ENCODE measurements around the gene SCAMP3.
"Not testable (repeated sequence)": the region's sequence is repeated elsewhere in the genome, so short reads cannot be mapped to it uniquely, and the experiment has no call there.

Gene SCAMP3

GRCh38 chr1:155226910-155227260 lies 35.3 kb downstream of the SCAMP3 start:
- DNase-seq = peak; percentile 73

DNA sequence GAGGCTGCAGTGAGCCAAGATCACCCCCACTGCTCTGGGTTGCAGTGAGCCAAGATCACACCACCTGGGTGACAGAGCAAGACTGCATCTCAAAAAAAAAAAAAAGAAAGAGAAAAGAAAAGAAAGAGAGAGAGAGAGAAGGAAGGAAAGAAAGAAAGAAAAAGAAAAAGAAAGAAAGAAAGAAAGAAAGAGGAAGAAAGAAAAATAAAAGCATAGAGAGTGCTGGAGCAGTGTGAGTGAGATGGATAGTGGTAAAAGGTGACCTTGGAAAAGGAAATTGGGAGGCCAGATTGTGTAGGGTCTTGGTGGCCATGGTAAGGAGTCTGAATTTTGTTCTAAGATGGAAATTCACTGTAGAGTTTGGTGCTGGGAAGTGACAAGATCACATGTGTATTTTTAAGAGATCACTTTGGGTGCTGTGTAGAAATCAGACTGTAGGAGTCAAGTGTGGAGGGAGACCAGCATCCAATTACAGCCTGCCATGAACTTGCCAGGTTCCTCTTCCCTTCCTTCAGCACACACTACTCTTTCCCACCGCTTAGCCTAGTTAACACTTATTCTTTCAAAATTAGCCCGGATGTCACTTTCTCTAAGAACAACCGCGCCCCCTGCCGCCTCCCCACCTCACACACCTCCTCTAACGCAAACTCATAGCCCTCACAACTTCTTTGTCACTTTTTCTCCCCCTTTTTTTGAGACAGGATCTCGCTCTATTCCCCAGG lies 35.8 kb downstream of the SCAMP3 start:
- DNase-seq = peak; percentile 86

GRCh38 chr1:155225404-155225759 lies 36.8 kb downstream of the SCAMP3 start:
- not testable (repeated sequence) for DNase-seq

DNA sequence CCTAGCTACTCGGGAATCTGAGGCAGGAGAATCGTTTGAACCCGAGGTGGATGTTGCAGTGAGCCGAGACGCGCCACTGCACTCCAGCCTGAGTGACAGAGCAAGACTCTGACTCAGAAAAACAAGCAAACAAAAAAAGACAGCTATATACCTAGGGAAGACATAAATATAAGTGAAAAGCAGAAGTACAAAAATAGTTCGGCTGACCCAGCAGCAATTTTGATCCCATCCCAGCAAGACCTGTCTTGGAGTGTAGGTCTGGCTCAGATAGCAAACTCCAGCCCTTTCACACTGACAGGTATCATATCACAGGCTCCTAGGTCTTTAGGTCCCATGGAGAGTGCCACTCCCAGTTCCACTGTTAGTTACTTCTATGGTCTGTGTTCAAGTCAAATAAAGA lies 39.1 kb downstream of the SCAMP3 start:
- DNase-seq = no peak

GRCh38 chr1:155220211-155220965 lies 41.8 kb downstream of the SCAMP3 start:
- not testable (repeated sequence) for DNase-seq

GRCh38 chr1:155219592-155220031 lies 42.5 kb downstream of the SCAMP3 start:
- DNase-seq = peak; percentile 50

GRCh38 chr1:155218854-155219591 lies 43.1 kb downstream of the SCAMP3 start:
- peak; percentile 63 for DNase-seq

GRCh38 chr1:155214702-155215101 lies 47.5 kb downstream of the SCAMP3 start:
- not testable (repeated sequence) for DNase-seq

DNA sequence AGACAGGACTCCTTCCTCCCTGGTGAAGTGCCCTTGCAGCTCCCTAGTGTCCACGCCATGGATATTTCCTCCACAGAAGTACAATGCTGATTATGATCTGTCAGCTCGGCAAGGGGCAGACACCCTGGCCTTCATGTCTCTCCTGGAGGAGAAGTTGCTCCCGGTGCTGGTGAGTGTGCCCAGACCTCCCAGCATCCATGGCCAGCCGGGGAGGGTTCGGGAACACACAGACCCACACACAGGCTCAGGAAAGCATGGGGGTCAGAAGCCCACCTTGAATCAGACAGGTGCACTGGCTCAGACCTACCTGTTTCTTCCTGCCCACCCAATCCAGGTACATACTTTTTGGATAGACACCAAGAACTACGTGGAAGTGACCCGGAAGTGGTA lies 50.1 kb downstream of the SCAMP3 start:
- not testable (repeated sequence) for DNase-seq

DNA sequence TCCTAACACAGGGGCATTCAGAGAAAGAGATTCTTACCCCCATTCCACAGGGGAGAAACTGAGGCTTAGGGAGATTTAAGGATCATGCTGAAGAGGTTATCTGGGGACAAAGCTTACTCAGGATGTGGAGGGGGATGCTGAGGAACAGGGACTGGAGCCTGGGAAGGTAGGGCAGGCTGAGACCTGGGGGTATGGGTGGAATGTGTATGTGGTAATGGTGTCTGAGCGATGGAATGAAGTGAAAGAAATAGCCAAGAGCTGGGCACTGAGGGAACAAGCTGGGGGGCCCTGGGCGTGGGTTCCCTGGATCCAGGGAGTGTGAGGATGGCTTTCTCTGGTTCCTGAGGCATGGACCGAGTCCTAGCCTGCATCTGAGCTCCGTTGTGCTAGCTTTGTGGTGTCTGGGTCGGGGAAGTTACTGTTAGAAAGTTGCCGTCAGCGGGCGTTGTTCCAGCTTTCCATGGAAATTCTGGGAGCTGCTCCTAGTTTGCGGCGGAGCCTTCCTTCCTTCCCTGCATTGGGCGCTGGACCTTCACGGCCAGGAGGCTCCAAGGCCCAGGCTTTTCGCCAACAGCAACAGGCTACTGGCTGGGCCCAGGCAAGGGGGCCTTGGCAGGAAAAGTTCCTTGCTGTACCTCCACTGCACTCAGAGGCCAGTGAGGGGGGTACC lies 50.6 kb downstream of the SCAMP3 start:
- not testable (repeated sequence) for DNase-seq

DNA sequence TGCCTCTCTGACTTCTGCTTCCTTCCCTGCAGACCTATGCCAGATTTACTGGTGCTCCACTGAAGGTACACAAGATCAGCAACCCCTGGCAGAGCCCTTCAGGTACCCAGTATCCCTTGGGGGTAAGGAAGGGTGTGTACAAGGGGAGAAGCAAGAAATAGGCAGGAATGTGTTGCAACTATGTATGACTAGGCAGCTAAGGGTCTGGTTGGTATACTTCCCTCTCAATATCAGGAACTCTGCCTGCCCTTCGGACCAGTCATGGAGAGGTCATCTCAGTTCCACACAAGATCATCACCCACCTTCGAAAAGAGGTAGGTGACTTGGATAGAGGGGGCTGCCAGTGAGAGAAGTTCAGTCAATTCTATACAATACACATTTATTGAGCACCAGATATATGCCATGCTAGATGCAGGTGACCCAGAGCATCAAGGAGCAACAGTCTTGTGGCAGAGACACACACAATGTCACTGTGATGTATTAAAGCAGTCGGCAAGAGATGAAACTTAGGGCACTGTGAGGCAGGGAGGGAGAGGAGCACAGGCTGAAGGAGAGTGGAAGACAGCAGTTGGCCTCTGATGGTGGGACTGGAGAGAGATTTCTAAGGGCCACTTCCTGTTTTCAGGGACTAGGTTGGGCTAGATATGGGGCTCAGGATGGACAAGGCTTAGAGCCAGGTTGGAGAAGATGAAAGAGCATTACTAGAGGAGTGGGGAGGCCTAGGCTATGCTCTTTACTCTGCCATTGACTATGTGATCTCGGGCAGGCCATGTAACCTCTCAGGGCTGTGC lies 51.7 kb downstream of the SCAMP3 start:
- DNase-seq = no peak

DNA sequence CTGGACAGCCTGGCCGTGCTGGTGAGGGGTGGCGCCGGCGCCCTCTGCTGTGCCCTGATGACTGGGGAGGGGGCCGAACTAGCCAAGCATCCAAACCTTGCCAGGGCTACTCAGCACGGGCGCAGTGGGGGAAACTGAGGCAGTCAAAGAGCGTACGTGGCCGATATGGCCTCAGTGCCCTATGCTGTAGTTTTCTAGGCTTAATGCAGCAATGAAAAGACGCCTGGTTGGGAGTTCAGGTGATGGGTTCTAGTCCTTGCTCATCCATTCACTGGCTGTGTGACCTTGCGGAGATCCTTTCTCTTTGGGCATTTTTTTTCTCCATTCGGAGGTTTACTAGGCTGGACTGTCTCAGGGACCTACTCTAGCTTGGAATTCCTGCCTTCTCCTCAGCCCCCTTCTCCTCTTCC lies 52.8 kb downstream of the SCAMP3 start:
- no peak for DNase-seq

GRCh38 chr1:155208541-155209311 lies 53.4 kb downstream of the SCAMP3 start, which contains the start of gene MTX1:
Gene MTX1, plus strand, starts transcription at chr1:155208695. Its CDS starts 110 bp downstream, at chr1:155208805.
- DNase-seq = peak; percentile 86

DNA sequence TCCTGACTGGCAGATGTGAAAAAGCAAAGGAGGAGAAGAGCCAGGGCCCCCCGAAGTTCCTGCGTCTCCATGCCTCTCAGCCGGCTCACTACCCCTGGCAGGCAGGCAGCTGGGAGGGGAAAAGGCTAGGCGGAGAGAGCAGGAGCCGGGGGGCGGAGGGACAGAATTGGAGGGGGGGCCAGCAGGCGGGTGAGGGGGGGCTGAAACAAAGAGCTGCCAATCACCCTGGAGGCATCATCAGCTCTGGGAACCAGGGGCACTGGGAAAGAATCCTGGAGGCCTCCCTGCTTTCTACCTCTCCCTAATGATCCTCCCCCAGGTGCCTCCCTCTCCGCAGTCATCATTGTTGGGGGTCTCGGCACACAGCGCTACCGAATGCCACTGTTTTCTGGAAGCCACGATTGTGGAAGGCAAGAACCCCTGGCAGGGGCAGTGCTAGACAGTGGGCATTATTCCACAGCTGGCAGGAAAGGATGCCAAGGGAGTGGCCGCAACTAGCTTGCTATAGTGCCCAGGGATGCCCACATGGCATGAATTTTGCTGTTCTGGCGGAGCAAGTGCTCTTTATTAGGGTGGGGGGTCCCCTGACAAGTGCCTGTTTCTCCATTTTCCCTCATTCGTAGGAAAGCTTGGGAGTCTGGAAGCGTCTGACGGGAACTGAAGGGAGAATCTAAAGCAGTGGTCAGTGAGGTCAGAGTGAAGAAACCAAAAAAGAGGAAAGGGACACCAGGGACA lies 54.2 kb downstream of the SCAMP3 start, which contains the start of gene THBS3:
TSS of gene THBS3 (minus strand) at position 92 of the 735 bp plus-strand sequence. CDS start at position 71, 21 bp downstream.
- DNase-seq = peak; percentile 84

DNA sequence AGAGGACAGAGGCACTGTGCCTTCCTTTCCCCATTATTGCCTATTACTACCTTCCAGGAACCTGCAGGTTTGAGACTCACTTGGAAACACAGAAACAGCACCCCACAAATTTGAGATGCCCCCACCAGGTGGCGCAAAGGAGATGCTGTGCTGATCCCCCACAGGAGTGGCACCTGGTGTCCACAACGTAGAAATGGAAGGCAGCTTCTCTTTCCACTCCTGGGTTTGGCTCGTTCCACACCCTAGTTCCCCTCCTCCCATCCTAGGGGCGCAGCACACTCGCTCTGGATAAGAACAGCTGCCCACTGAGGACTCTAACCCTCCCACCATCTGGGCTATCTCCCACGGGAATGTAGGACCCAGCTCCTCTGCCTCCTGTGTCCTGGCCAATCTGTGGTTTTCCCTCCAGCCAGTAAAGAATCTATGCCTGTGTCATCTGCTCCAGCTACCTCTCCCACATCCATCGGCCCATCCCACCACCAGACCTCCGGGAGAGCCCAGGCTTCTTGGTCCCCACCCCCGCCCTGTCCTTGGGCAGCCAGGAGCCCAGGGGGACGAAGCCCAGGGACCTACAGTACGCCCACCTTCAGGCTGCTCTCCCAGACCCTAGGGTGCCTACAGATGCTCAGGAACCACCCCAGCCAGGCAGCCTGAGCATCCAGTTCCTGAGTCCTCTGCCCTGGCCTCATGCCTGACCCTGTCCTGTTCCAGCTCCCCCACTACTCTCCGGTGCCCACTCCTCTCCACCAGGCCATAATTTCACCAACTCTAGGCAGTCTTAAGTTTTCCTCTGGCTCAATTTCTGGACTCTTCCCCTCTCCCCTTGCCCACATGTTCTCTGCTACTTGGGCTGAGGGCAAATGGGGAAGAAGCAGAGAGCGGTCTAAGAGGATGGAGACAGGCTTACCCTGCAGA lies 55.0 kb downstream of the SCAMP3 start:
- DNase-seq = peak; percentile 93
